GM21515 (cell line): Measurements from ENCODE around the gene TBC1D22A.
A peak's percentile ranks its signal among the peaks of the same experiment; 100 is the strongest.
"Not testable (repeated sequence)": the region's sequence is repeated elsewhere in the genome, so short reads cannot be mapped to it uniquely, and the experiment has no call there.

Experiments used
- ATAC-seq: cut with Tn5 transposase; IDR thresholded peaks from one replicate; pipeline ENCODE4 v1.9.1; 2021; ENCODE audit not compliant: unreplicated experiment

The TBC1D22A gene, protein sequence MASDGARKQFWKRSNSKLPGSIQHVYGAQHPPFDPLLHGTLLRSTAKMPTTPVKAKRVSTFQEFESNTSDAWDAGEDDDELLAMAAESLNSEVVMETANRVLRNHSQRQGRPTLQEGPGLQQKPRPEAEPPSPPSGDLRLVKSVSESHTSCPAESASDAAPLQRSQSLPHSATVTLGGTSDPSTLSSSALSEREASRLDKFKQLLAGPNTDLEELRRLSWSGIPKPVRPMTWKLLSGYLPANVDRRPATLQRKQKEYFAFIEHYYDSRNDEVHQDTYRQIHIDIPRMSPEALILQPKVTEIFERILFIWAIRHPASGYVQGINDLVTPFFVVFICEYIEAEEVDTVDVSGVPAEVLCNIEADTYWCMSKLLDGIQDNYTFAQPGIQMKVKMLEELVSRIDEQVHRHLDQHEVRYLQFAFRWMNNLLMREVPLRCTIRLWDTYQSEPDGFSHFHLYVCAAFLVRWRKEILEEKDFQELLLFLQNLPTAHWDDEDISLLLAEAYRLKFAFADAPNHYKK

DNA sequence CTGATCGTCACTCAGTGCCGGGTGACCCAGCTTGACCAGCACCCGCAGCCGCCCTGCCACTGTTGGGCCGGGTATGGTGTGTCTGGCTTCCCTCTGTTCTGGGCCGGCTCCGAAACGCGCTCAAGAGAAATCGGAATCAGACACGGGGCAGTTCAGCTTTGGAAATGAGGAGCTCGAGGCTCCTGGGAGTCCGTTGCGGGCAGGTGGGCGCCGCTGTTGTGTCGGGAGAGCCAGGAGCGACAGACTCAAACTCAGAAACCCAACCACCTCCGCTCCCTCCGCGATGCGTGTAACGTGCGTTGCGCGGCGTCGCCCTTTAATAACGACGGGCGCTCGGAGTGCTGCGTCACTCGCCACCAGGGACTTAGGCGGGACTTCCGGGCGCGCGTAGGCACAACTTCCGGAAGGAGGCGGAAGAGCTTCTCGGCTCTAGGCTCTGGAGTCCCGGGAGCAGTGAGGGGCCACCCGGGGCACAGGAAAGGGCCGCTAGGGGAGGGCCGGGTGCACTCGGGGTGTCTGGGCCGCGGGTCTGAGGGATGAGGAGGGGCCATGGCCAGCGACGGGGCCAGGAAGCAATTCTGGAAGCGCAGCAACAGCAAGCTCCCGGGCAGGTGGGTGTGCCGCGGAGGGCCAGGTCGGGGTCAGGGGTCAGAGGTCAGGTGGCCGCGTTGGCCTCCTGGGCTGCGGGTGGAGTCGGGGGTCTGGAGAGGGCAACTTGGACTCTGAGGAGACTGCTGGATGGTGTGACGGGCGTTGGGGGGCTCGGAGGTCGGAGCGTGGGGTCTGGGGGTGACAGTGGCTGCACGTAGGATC is at the start of gene TBC1D22A:
TBC1D22A (plus strand) TSS at position 413 of the 813 bp plus-strand sequence; CDS start at position 550, 137 bp downstream.
- ATAC-seq = peak; percentile 61

DNA sequence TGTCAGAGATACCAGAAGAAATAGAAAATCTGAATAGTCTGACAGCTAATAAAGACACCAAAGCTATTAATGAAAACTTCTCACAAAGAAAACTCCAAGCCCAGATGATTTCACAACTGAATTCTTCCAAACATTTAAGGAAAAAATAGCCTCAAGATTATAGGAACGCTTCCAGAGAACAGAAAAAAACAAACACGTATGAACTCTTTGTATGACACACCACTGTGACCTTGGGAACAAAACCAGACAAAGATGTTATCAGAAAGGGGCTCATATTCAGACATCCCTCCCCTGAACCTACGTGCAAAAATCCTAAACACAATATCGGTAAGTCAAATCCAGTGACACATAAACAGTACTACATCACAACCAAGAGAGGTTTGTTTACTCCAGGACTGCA is 47.9 kb upstream of the TBC1D22A start:
- no peak for ATAC-seq

DNA sequence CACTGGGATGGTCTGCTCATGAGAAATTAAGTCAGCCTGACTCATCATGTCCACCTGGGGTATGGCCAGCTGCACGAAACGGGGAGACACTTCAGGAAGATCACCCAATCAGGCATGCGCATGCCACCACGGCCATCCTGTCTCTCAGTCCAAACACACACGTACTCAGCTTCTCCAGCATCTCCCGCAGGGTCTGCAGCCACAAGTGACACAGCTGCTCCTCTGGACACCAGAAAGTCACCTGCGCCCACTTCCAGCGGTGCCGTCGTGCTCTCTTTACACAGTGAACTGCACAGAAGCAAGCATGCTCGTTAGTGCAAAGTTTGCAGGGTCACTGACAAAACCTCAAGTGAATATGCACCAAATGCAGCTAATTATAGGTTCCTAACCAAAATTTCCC is 42.5 kb upstream of the TBC1D22A start:
- no peak for ATAC-seq

DNA sequence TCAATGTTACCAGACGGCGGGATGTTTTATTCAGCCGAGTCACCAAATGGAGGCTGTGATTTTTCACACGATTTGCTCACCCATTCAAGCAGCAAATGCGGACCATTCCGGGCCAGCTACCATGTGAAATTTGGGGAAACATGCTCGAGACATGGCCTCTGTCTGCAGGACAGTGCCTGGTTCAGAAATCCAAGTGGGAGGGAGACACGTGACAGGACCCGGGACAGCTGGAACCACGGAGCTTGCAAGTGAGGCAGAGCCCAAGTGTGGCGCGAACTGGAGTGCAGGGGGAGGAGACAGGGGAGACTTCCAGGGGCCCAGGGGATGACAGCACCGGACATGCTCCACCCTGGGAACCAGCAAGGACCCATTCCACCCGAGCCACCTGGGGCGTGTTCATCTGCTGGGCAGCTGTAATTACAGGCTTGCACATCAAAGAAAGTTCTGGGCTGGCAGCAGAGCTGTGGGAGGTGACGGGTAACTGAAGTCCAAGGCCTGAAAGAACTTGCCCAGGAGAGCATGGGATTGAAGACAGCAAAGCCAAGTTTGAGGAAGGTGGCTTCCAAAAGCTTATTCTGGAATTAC is 40.9 kb upstream of the TBC1D22A start:
- no peak for ATAC-seq

DNA sequence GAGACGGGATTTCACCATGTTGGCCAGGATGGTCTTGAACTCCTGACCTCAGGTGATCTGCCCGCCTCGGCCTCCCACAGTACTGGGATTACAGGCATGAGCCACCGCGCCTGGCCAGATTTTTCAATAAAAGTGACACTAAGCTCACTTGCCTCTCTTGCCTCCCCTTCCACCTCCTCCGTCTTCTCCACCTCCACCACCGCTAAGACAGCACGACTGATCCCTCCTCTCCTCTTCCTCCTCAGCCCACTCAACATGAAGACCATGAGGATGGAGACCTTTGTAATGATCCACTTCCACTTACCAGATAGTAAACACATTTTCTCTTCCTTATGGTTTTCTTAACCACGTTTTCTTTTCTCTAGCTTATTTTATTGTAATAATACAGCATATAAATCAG is 38.6 kb upstream of the TBC1D22A start:
- ATAC-seq = no peak

DNA sequence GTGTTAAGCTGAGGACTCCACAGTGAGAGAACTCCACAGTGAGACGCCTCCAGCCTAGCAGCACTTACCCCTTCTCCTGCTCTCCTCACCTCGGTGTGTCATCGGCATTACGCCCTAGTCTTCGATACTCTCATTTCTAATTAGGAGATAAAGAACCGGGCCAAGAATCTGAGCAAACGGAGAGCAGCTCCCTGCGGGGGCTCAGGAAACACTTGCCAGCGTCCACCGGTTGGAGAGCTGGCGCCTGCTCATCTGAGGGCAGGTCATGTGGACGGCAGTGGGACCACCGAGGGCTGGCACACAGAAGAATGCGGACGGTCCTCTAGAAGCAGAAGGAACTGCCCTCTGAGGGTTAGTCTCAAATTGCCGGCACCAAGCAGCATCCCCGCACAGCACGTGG is 37.4 kb upstream of the TBC1D22A start:
- ATAC-seq = no peak

DNA sequence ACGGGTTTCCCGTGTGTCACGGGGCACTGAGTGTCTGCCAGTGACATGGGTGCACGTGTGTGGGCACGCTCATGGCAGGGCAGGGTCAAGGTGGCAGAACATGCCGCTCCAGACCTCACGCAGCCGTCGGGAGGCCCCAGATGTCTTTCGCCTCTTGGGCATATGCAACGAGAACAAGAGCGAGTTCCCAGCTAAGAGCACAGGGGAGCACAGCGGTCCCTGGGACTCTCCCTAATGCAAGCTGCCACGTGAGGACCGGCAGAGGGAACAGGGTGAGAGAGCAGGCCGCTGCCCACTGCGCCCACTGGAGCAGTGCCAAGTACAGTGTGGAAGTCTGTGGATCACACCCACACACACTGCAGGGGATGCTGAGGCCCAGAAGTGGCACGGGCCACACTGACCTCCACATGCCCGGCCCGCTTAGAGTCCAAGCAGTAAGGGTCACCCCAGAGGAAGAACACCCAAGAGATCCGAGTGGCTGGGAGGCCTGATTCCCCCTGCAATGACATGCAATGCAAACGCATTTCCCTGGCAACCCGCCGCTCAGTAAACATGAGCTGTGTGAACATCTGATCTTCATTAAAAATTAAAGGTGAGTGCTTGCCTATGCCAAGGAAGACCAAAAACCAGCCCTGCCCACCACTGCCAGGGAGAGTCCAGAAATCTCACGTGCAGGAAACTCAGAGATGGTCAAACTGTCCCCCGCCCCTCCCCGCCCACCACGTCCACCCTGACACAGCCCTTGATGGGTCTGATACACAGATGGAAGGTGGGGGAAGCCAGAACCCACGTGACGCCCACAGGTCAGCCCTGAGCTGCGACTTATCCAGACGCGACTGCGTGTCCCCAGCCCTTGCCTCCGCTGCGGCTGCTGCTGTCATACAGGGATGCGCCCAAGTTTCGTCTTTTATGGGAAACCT is 36.1 kb upstream of the TBC1D22A start:
- ATAC-seq = no peak

DNA sequence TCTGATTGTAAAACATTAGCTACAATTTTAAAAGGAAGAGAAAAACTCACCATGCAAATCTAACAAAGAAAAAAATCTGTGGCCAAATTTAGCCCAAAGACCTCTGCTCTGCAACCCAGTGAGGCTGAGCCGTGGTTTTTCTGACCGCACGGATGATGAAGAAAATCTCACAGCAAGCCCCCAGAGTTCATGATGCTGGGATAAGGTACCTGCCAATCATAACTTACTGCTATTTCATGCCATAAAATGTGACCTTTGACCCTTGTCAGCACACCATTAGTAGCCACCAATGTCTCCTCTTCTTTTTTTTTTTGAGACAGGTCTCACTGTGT is 35.5 kb upstream of the TBC1D22A start:
- ATAC-seq = no peak

DNA sequence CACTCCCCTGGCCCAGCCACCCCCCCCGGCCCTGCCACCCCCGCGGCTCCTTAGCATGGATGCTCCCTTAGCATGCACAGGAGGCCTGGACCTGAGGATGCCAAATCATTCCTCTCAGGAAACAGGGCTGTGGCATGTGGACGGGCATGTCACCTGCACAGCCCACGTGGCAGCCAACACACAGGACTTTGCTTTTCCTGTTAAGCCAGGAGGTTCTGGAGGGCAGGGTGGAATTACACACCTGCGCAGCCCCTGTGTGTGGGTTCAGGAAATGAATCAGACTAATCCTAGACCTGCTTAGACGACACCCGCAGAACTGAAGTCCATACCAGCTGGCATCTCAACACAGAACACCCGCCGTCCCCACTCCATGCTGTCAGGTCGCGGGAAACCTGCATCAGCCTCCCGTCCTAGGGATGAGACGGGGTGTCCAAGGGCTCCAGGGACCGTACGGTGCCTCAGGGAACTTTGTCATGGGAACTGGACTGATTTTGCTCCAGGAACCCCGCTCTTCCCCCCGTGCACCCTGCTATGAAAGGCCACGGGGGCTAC is 34.6 kb upstream of the TBC1D22A start:
- ATAC-seq = no peak

DNA sequence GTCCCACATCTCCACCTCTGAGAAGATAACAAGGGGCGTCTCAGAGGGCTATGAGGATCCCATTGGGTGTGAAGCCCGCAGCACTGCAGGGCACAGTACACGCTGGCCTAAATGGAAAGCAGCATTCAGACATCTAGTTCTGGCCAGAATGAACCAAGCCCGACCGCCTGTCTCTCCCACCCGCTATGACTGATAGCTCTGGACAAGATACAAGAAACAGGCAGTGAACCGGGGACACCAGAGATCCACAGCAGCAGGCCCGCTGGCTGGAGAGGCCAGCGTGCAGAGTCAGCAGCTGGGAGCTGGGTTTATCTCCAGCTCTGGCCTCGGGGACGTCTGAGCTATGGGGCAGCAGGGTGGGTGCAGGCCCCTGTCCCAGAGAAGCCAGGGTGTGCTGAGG is 34.0 kb upstream of the TBC1D22A start:
- ATAC-seq = no peak

DNA sequence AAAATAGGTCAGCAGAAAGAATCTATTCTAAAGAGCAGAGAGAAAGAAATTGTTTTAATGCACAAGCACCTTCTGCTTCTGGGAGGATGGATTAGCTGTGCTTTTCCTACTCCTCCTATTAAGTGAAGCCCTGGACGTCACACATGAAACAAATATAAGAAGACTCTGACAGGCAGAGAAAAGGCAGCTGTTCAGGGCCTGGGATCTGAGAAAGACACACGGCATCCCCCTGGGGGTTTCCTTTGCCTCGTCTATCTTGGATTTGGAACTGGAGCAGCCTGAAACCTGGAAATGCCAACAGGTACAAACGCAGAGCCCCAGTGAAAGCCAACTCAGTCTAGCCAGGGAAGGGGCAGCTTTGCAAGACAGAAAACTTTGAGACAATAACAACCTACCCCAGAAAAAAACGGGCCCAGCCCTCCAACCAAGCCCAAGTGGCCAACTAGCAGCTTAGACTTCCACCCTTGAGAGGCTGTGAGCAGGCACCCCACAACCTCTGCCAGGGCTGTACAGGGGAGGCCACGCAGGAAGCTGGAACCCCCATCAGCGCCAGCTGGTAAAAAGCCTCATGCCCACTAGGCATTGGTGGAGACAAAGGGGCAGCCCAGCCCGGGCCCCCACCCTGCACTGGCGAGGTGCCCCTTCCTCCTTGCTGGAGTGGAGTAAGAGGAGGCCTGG is 31.7 kb upstream of the TBC1D22A start:
- ATAC-seq = no peak

DNA sequence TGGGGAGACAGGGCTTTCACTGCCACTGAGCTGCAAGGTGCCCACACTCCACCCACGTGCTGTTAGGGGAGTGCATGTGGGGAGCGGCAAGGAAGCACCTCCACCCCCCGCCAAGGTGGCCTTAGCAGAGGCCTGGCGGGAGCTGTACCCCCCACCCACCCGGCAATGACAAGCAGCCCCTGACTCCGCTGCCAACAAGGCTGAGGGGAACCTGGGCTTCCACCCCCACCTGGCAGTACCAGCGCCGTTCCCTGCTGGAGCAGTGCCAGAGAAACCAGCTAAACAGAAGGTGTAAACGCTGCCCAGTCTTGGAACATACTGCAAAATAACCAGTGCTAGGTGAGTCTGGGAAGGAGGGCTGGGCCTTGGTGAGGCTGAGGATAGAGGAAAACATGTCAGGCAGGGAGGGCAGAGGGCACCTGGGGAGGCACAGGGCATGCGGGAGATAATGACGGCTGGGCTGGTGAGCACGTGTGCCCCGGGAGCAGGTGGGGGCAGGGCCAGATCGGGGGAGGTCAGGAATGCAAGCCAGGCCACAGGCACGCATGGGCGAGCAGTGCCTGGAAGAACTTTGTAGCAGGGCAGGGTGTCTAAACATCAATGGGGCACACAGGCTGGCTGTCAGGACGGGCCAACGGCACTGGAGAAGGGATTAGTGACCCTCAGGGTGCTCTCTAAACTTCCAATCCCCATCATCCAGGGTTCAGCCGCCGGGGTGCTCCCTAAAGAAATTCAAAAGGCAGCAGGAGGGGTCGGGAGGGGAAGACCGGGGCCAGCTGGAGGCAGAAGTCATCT is 31.0 kb upstream of the TBC1D22A start:
- ATAC-seq = no peak

DNA sequence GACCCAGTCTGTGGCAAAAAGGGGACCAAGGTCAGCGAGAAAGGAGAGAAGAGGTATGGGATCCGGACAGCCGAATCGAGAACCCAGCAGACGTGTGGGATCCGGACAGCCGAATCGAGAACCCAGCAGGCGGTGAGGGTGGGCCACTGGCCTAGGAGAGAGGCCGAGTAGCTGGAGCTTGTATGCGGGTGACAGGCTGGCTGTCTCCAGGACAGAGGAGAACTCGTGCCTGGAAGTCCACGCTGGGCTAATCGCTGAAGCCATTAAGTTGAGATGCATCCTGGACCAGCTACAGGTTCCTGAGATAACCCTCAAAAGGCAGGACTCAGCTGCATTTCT is 30.4 kb upstream of the TBC1D22A start:
- no peak for ATAC-seq

DNA sequence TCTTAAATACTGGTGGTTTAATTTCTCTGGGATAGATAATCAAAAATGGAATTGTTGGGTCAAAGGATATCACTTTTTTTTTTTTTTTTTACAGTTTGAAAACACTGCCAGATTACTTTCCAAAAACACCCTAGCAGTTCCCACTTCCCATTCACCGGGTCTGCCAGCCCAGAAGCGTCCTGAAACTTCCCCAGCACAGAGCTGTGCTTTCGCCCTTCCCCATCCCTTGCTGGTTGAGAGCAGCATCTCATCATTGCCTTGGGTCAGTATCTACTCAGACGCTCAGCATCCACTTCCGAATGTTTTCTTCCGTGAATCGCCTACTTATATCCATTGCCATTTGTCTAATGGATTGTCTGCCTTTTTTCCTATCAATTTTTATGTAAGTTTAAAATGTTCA is 29.9 kb upstream of the TBC1D22A start:
- no peak for ATAC-seq

DNA sequence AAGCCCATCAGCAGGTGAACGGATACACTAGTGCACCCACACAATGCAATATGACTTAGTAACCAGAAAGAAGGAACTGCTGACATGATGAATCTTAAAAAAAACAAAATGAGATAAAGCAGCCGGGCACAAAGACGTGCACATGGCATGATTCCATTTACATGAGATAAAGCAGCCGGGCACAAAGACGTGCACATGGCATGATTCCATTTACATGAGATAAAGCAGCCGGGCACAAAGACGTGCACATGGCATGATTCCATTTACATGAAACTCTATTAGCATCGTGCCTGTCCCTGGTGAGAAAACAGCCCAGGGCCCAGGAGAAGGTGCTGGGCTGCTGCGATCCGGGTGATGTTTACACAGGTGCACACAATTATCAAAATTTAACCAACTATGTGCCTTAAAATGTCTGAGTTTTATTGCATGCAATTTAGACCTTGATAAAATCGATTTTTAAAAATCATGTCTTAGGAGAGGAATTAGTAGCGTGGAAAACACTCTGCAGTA is 28.2 kb upstream of the TBC1D22A start:
- not testable (repeated sequence) for ATAC-seq

DNA sequence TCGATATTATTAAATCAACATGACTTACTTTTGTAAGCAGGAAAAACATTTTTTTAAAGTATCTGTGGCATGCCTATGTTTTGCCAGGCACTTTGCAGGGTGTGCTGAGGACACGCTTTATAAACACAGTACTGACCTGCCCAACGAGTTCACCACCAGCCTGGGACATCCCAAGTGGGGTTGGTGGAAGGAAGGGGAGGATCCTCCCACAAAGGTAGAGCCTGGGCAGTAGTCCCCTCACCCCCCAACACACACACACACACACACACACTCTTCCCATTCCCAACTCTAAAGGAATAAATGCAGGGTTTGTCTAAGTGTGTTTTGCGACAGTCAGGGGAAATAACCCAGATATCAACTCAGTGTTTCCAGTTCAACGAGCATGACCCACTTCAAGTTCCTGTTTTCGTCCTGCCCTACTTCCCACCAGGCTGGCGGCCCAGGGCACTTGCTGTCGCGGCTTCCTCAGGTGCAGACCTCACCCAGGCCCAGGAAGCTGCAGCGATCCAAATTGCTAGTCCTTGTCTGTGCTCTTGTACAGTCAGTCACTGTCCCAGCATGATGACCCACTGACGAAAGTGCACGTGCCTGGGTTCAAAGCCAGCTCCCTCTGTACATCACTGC is 27.5 kb upstream of the TBC1D22A start:
- no peak for ATAC-seq

DNA sequence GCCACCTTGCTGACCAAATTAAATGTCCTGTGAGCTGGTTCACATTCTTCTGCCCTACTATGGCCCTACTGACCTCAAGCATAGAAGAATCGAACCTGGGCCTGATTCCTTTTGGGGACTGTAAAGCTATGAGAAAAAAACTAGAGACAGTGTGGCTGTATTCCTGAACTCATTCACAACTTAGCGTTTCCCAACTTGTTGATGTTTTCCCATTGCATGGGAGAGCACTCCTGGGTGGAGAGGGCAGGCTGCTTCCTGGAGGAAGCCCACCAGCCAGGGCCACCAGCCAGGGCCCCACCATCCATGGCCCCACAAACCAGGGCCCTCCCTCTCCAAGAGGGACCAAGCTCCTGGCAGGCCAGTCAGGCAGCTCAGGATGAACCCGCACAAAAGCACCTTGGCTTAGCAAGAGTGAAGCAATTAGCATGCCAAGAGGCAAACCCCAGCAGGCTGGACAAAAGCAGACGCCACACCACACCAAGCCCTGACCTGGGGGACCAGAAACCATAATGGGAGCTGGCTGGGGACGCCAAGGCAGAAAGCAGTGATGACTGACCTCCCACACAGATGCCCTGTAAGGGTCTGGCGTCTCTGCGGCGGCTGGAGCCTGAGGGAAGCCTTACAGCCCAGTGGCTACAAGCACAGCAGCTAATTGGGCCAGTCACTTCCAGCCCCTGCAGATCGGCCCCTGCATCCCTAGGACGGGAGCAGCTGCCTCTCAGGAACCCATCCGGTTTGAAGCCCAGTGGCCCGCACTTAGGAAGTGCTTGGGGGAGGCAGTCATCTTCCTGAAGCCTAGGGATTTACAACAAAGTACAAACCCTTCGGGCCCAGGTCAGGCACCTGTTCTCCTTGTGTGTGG is 26.5 kb upstream of the TBC1D22A start:
- no peak for ATAC-seq

DNA sequence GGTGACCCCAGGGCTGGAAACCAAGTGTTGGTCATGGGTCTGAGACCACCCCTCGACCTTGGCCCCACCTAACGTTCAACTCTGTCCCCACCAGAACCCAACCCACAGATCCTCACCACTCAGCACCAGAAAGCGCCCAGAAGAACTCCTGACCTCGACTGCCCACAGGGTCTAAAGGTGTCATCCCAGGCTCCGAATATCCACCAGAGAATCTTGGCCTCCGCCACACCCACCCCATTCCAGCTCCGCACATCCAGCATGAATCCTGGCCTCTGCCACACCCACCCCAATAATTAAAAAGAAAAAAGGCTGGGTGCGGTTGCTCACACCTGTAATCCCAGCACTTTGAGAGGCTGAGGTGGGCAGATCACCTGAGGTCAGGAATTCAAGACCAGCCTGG is 25.7 kb upstream of the TBC1D22A start:
- no peak for ATAC-seq
